Keratinocyte (primary cell): ENCODE results near the gene ISG20L2.

ENCODE experiments used
- EZH2 ChIP-seq: IDR thresholded peaks from one replicate; pipeline ENCODE4 v1.6.1; 2012; ENCODE audit warnings: inconsistent platforms, mild to moderate bottlenecking, low read length, moderate library complexity
- TF ChIP-seq, protein P1 (sequence below), 3 experiments: IDR thresholded peaks in 1 of 3; conservative IDR thresholded peaks in 1 of 3; optimal IDR thresholded peaks in 1 of 3; 2 replicates in 2 of 3; 3 replicates in 1 of 3; pipeline versions ENCODE3 to v1.5.1; 2011; ENCODE audit warnings: low read length in 3 of 3, mild to moderate bottlenecking in 3 of 3, moderate library complexity in 2 of 3, control low read depth in 1 of 3, inconsistent platforms in 1 of 3; ENCODE audit not compliant: insufficient read depth in 2 of 3; ENCODE audit errors: extremely low read depth in 1 of 3

DNA sequence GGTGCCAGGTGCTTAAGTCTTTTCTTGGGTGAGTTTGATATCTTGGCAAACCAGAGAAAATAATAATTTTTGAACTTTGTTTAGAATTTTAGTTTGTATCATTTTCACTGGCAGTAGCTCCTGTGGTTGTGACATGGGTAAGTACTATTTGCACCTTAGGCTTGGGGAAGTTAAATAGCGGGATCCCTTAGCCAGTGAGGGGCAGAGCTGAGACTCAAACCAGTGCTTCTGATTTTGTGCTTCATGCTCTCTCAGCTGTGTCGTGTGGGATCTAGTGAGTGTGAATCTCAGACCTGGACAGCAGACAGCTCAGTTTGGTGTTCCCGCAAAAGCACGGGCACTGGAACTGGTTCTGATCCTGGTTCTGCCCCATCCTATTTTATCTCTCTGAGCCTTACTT, 48.4 kb upstream of the ISG20L2 start:
- TF ChIP-seq, protein P1, sequence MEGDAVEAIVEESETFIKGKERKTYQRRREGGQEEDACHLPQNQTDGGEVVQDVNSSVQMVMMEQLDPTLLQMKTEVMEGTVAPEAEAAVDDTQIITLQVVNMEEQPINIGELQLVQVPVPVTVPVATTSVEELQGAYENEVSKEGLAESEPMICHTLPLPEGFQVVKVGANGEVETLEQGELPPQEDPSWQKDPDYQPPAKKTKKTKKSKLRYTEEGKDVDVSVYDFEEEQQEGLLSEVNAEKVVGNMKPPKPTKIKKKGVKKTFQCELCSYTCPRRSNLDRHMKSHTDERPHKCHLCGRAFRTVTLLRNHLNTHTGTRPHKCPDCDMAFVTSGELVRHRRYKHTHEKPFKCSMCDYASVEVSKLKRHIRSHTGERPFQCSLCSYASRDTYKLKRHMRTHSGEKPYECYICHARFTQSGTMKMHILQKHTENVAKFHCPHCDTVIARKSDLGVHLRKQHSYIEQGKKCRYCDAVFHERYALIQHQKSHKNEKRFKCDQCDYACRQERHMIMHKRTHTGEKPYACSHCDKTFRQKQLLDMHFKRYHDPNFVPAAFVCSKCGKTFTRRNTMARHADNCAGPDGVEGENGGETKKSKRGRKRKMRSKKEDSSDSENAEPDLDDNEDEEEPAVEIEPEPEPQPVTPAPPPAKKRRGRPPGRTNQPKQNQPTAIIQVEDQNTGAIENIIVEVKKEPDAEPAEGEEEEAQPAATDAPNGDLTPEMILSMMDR (optimal IDR thresholded peaks at IDR 0.05 in 1 of 3, IDR thresholded peaks at IDR 0.05 in 1 of 3, conservative IDR thresholded peaks at IDR 0.05 in 1 of 3; ENCODE audit: extremely low read depth in 1 of 3, insufficient read depth in 2 of 3, low read length in 3 of 3): no peak
- TF ChIP-seq EZH2: no peak
